Liver (tissue), 3 donors: ENCODE results near the gene PHTF2.

ENCODE experiments used
- ATF3 ChIP-seq: IDR thresholded peaks from 2 replicates; pipeline ENCODE4 v1.6.1; 2016; ENCODE audit warnings: antibody characterized with exemption
- CTCF ChIP-seq: fragments of 150-350 bp; IDR thresholded peaks from 2 replicates; pipeline ENCODE4 v1.5.1; 2017; ENCODE audit warnings: improper control_type of control experiment, low read depth, low read length; ENCODE audit not compliant: missing input control
- JUND ChIP-seq, 2 donors: IDR thresholded peaks; 2 replicates each; pipeline ENCODE4 v1.6.1; 2016; ENCODE audit warnings: antibody characterized with exemption in 2 of 2
- MAX ChIP-seq: IDR thresholded peaks from 2 replicates; pipeline ENCODE4 v1.6.1; 2016; ENCODE audit warnings: antibody characterized with exemption
- RAD21 ChIP-seq, 2 donors: IDR thresholded peaks; 2 replicates each; pipeline ENCODE4 v1.6.1; 2016; ENCODE audit warnings: antibody characterized with exemption in 2 of 2, mild to moderate bottlenecking in 2 of 2
- REST ChIP-seq: IDR thresholded peaks from 2 replicates; pipeline ENCODE4 v1.6.1; 2016; ENCODE audit warnings: antibody characterized with exemption, mild to moderate bottlenecking
- RXRA ChIP-seq, 2 donors: IDR thresholded peaks; 2 replicates each; pipeline ENCODE4 v1.6.1; 2017 to 2018; ENCODE audit warnings: antibody characterized with exemption in 2 of 2, mild to moderate bottlenecking in 1 of 2
- SP1 ChIP-seq: IDR thresholded peaks from 2 replicates; pipeline ENCODE4 v1.6.1; 2018; ENCODE audit warnings: antibody characterized with exemption, mild to moderate bottlenecking
- TAF1 ChIP-seq: conservative IDR thresholded peaks from 2 replicates; pipeline ENCODE4 v1.6.1; 2016; ENCODE audit warnings: antibody characterized with exemption, mild to moderate bottlenecking
- YY1 ChIP-seq: IDR thresholded peaks from 2 replicates; pipeline ENCODE4 v1.6.1; 2016; ENCODE audit warnings: antibody characterized with exemption, mild to moderate bottlenecking
- ZBTB33 ChIP-seq: IDR thresholded peaks from 2 replicates; pipeline ENCODE4 v1.6.1; 2016; ENCODE audit warnings: antibody characterized with exemption
- donor health status: healthy.
- donor health status: healthy.

- TF ChIP-seq CTCF: no peak
- no peak for TF ChIP-seq RAD21 (IDR thresholded peaks at IDR 0.05)
- TF ChIP-seq TAF1: no peak
- TF ChIP-seq YY1: no peak
- no peak for TF ChIP-seq ZBTB33
- no peak for TF ChIP-seq JUND (IDR thresholded peaks at IDR 0.05)
- TF ChIP-seq SP1: no peak
- TF ChIP-seq REST: no peak
- no peak for TF ChIP-seq ATF3
- TF ChIP-seq RXRA (IDR thresholded peaks at IDR 0.05): no peak
- no peak for TF ChIP-seq MAX
Measured at GRCh38 chr7:77888998-77889397, 90.4 kb downstream of the PHTF2 start.
